NB4 (cell line): ENCODE results near the gene CCDC124.

Source experiments
- DNase-seq: peaks from one replicate; pipeline ENCODE4 v3.0.0; 2010; ENCODE audit warnings: low read depth
- H3K4me3 ChIP-seq: one replicate; pipeline ENCODE4 v1.5.1; 2011; ENCODE audit warnings: mild to moderate bottlenecking, low read depth, low read length, moderate library complexity
- MYC ChIP-seq: IDR thresholded peaks from 2 replicates; pipeline ENCODE4 v1.6.1; 2011; ENCODE audit warnings: low read depth, low read length
- POLR2A ChIP-seq: IDR thresholded peaks from 2 replicates; pipeline ENCODE4 v1.6.1; 2011; ENCODE audit warnings: mild to moderate bottlenecking; ENCODE audit not compliant: insufficient read length; ENCODE audit errors: extremely low read depth
- TF ChIP-seq, protein P1 (sequence below): IDR thresholded peaks from one replicate; pipeline ENCODE4 v1.5.1; 2012; ENCODE audit warnings: low read depth, low read length
- TF ChIP-seq, protein P2 (sequence below): IDR thresholded peaks from 2 replicates; pipeline ENCODE4 v1.6.1; 2011; ENCODE audit warnings: low read depth, low read length

Gene CCDC124

DNA sequence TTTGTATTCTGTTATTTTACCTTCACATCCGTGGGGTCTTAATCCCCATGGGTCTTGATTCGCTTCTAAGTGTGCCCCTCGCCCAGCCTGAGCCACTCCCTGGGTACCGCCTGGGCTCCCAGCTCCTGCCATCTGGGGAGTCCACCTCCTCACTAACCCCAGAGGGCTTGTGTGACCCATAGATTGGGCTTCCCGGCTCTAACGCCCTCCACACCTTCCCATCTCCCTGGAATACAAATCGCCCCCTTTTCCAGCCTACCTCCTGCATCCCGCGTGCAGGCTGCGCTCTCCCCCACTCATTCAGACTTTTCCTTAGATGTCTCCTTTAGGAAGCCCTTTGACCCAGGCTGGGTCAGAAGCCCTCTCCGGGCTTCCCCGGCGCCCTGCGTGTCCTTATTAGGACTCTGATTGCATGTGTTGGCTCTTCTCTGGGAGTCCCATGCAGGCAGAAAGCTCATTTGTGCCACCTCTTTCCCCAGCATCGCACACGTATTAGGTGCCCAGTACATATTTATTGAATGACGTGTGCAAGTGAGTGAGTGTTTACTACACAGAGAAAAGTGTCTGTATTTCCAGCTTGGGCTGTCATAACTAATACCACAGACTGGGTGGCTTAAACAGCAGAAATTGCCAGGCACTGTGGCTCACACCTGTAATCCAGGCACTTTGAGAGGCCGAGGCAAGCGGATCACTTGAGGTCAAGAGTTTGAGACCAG lies 757 bp downstream of the CCDC124 start:
- DNase-seq: no peak
- H3K4me3 ChIP-seq: peak overlapping the region; percentile 93
- TF ChIP-seq, protein P1, sequence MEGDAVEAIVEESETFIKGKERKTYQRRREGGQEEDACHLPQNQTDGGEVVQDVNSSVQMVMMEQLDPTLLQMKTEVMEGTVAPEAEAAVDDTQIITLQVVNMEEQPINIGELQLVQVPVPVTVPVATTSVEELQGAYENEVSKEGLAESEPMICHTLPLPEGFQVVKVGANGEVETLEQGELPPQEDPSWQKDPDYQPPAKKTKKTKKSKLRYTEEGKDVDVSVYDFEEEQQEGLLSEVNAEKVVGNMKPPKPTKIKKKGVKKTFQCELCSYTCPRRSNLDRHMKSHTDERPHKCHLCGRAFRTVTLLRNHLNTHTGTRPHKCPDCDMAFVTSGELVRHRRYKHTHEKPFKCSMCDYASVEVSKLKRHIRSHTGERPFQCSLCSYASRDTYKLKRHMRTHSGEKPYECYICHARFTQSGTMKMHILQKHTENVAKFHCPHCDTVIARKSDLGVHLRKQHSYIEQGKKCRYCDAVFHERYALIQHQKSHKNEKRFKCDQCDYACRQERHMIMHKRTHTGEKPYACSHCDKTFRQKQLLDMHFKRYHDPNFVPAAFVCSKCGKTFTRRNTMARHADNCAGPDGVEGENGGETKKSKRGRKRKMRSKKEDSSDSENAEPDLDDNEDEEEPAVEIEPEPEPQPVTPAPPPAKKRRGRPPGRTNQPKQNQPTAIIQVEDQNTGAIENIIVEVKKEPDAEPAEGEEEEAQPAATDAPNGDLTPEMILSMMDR: no peak
- TF ChIP-seq MYC: no peak
- TF ChIP-seq, protein P2, sequence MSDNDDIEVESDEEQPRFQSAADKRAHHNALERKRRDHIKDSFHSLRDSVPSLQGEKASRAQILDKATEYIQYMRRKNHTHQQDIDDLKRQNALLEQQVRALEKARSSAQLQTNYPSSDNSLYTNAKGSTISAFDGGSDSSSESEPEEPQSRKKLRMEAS: no peak
- no peak for TF ChIP-seq POLR2A

DNA sequence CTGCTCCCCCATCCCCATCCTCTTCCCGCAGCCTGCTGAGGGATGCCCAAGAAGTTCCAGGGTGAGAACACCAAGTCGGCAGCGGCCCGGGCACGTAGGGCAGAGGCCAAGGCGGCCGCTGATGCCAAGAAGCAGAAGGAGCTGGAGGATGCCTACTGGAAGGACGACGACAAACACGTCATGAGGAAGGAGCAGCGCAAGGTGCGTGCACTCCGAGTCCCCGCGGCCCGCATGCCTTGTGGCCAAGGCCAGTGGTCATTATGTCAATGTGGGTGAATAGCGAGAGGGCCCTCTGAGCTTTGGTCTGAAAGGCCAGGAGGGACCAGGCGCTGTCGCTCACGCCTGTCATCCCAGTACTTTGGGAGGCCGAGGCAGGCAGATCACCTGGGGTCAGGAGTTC lies 3.6 kb downstream of the CCDC124 start:
- no peak for DNase-seq
- TF ChIP-seq, protein P2: no peak
- no peak overlapping the region for H3K4me3 ChIP-seq

DNA sequence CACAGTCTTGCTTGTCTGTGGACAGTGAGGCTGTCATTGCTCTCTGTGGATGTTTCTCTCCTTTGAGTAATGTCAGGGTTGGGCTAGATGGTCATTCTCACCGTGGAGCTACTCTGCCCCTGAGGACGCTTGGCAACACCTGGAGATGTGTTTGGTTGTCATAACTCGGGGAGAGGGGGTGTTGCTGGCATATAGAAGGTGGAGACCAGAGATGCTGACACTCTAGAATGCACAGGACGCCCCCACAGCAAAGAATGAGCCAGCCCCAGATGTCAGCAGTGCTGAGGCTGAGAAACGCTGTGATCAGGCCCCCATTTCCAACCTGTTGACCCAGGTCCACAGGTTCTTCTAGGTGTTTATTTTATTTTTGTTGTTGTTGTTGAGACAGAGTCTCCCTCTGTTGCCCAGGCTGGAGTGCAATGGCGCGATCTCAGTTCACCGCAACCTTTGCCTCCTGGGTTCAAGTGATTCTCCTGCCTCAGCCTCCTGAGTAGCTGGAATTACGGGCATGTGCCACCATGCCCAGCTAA lies 4.6 kb downstream of the CCDC124 start:
- no peak for DNase-seq
- TF ChIP-seq, protein P2: no peak
- TF ChIP-seq POLR2A (no peak), MYC (no peak)
- TF ChIP-seq, protein P1: no peak
- no peak overlapping the region for H3K4me3 ChIP-seq

DNA sequence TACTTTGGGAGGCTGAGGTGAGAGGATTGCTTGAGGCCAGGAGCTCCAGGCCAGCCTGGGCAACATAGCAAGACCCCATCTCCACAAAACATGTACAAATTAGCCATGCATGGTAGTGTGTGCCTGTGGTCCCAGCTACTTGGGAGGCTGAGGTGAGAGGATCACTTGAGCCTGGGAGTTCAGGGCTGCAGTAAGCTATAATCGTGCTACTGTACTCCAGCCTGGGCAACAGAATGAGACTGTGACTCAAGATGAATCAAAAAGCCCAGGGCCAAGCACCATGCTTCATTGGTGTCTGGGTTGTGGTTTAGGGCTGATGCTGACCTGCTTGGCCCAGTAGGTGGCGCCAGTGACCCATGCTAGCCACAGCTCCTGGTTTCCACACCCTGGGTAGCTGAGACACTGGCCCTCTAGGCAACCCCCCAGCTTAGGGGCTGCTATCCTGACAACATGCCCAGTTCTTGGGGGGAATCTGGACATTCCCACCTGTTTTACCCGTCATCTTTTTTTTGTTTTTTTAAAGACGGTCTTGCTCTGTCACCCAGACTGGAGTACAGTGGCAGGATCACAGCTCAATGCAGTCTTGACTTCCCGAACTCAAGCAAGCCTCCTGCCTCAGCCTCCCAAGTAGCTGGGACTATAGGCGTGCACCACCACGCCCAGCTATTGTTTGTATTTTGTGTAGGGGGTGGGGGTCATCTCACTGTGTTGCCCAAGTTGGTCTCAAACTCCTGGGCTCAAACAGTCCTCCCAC lies 5.5 kb downstream of the CCDC124 start:
- H3K4me3 ChIP-seq: no peak overlapping the region
- TF ChIP-seq MYC (peak; percentile 66), POLR2A (no peak)
- TF ChIP-seq, protein P1: peak; percentile 90
- TF ChIP-seq, protein P2: peak; percentile 53
- DNase-seq: peak; percentile 81

DNA sequence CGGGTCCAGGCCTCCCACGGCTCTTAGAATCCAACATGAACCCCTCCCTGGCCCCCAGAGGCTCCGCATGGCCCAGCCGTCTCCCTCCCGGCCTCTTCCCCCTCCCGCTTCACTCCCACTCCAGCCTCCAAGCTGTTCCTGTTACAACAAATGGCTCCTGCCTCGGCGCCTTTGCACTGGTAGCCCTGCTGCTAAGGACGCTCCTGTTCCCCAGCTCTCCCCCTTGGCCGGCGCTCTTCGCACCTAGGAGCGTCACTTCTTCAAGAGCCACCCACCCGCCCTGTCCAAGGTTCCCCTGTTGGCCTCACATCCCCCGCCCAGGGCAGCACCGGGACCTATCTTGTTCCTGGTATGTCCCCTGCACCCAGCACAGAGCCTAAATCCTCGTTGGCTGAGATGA lies 9.4 kb downstream of the CCDC124 start:
- no peak overlapping the region for H3K4me3 ChIP-seq
- no peak for DNase-seq
- TF ChIP-seq, protein P2: no peak
- no peak for TF ChIP-seq POLR2A
- no peak for TF ChIP-seq MYC
- TF ChIP-seq, protein P1: no peak

DNA sequence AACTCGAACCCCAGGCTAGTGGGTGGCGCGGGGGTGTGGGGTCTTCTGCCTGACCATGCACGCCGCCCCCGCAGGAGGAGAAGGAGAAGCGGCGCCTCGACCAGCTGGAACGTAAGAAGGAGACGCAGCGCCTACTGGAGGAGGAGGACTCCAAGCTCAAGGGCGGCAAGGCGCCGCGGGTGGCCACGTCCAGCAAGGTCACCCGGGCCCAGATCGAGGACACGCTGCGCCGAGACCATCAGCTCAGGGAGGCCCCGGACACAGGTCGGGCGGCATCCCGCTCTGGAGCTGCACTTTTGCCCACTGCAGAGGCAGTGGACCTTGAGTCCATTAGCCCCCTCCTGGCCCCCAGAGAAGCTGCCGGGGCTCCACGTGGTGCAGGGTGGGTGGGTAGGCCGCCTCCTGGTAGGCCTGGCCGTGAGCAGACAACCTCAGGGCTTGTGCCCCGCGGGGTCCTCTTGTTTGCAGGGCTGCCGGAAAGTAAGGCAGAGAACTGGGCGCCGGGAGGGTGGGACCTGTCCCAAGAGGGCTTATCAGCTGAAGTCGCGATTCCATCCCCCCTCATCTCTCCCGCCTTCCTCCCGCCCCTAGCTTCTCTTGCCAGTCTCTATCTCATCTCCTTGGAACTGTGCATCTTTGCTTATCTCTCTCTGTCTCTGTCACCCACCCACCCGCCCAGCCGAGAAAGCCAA lies 9.9 kb downstream of the CCDC124 start:
- no peak for DNase-seq
- no peak overlapping the region for H3K4me3 ChIP-seq

More for the DNA sequence above, 9.9 kb downstream of the CCDC124 start:
- TF ChIP-seq, protein P2: no peak
- TF ChIP-seq POLR2A (no peak), MYC (no peak)
- TF ChIP-seq, protein P1: no peak
